IPS DF 19.7 (cell line): ENCODE data around the gene ZSCAN22.
"Not testable (repeated sequence)": the region's sequence is repeated elsewhere in the genome, so short reads cannot be mapped to it uniquely, and the experiment has no call there.

Experiments
- DNase-seq: peaks from one replicate; pipeline ENCODE4 v3.0.0-alpha.2; 2013; ENCODE audit warnings: low read depth, low spot score

Gene ZSCAN22

GRCh38 chr19:58372311-58373133 lies 45.7 kb downstream of the ZSCAN22 start:
- no peak for DNase-seq

- DNase-seq: no peak
These were observed 47.4 kb downstream of the ZSCAN22 start for GRCh38 chr19:58374200-58374599.

- not testable (repeated sequence) for DNase-seq
These were observed 49.9 kb downstream of the ZSCAN22 start for GRCh38 chr19:58376724-58377123.

GRCh38 chr19:58379246-58379645 lies 52.5 kb downstream of the ZSCAN22 start:
- no peak for DNase-seq

GRCh38 chr19:58380037-58380661 lies 53.4 kb downstream of the ZSCAN22 start:
- DNase-seq: no peak

- peak; percentile 99 for DNase-seq
These were observed 54.1 kb downstream of the ZSCAN22 start, which contains the start of gene ZNF837 for GRCh38 chr19:58380662-58381459. TSS of gene ZNF837 (minus strand) at chr19:58381030. CDS start at chr19:58369332, 11,698 bp downstream.

- no peak for DNase-seq
These were observed 54.8 kb downstream of the ZSCAN22 start for GRCh38 chr19:58381460-58382212.

- DNase-seq: no peak
These were observed 56.3 kb downstream of the ZSCAN22 start for GRCh38 chr19:58382997-58383603.

GRCh38 chr19:58385313-58385890 lies 58.6 kb downstream of the ZSCAN22 start:
- DNase-seq: no peak

- DNase-seq: no peak
These were observed 59.2 kb downstream of the ZSCAN22 start for GRCh38 chr19:58385891-58386575.

GRCh38 chr19:58386576-58387337 lies 60.0 kb downstream of the ZSCAN22 start, which contains the start of gene RPS5:
TSS of gene RPS5 (plus strand) at chr19:58387269. CDS start at chr19:58388138, 869 bp downstream.
- DNase-seq: peak; percentile 98

GRCh38 chr19:58387338-58388174 lies 60.8 kb downstream of the ZSCAN22 start:
- DNase-seq: no peak

GRCh38 chr19:58388175-58388526 lies 61.4 kb downstream of the ZSCAN22 start:
- DNase-seq: no peak
